Smooth muscle cell of the brain vasculature (primary cell): ENCODE data around the gene TMEM63A.

Experiments
- DNase-seq: peaks from one replicate; pipeline ENCODE4 v3.0.0-alpha.2; 2012; ENCODE audit warnings: low read depth, low spot score

TMEM63A gene

DNA sequence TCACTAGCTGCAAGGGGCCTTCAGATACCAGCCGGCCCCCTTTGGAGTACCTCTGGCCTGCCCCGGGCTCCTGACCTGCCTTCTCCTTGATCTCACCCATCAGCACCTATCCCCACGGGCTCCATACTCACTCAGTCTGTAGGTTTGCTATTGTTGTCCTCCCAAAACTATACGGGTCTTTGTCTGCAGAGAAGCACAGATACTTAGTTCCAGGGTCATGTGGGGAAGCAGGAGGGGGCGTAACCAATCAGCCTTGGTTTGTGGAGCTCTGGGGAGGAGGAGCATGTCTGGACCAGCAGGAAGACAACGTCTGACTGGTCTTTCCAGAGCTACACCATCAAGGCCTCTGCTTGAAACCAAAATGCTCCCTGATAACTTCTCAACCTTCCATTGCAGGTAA lies 15.2 kb downstream of the TMEM63A start:
- DNase-seq = no peak

- peak; percentile 49 for DNase-seq
Measured at GRCh38 chr1:225866061-225866837, 15.9 kb downstream of the TMEM63A start.

- DNase-seq = no peak
Measured at GRCh38 chr1:225865514-225865913, 16.7 kb downstream of the TMEM63A start.

DNA sequence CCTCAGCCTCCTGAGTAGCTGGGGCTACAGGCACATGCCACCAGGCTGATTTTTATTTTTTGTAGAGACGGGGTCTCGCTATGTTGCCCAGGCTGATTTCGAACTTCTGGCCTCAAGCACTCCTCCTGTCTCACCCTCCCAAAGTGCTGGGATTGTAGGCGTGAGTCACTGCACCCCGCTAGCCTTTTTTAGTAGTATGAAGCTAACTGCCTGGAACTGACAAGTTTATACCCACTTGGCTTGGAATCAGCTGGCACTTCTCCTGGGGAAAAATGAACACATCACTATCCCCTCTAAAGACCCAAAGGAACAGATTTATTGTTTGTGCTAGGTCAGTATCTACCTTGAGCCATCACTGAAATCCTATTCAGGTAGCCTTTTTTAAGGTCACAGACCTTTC lies 19.0 kb downstream of the TMEM63A start:
- DNase-seq = no peak

DNA sequence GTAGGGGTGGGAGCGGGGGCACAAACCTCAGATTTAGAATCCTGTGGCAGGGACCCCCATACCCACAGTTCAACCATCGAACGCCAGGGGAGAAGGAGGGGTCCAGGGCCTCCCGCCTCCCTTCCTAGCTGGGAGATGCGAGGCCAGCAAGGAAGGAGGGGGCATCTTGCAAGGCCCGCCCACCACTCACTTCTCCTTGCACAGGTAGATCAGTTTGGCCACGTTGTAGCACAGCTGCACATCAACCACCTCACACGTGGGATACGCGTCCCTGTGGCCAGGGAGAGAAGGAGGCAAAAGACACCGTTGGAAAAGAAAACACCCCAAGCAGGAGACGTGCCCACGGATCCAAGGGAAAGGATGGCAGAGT lies 19.6 kb downstream of the TMEM63A start:
- DNase-seq = no peak

- DNase-seq = no peak
Measured at GRCh38 chr1:225861834-225862580, 20.2 kb downstream of the TMEM63A start.

DNA sequence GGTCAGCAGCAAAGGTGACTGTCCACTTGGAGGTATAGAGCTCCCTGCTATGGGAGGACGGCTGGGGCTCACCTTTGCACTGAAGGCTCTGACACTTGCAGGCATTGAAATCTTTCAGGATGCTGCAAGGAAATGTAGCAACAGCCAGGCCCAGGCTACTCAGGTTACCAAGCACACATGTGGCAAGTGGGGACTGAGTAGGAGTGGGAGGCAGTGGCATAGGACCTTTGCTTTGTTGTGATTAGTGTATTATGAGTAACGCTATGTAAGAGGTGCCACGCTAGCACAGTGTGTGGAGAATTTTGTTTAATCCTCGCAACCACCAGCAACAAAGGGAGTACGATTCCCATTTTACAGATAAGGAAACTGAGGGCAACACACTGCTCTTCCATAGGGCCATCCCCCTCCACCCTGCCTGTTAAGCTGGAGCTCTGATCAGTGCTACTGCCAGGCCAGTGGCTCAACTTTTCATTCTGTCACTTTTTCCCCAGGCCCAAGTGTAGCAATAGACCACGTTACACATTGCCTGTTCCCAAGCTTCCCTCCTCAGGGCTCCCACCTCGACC lies 21.2 kb downstream of the TMEM63A start:
- no peak for DNase-seq

DNA sequence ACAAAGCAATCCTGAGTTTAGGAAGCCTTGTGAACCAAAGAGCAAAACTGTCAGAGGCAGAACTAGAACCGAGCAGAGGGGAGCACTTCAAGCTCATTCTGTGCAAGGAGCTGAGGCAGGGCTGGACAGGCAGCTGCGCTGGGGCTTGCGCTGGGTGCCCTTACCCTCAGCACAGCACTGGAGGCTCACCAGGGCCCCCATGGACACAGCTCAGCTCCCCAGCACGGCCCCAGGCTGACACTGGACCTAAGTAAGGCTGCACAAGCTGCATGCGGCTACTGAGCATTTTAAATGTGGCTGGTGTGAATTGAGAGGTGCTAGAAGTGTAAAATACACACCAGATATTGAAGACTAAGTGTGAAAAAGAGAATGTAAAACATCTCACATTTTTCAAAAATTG lies 22.1 kb downstream of the TMEM63A start:
- DNase-seq = no peak

DNA sequence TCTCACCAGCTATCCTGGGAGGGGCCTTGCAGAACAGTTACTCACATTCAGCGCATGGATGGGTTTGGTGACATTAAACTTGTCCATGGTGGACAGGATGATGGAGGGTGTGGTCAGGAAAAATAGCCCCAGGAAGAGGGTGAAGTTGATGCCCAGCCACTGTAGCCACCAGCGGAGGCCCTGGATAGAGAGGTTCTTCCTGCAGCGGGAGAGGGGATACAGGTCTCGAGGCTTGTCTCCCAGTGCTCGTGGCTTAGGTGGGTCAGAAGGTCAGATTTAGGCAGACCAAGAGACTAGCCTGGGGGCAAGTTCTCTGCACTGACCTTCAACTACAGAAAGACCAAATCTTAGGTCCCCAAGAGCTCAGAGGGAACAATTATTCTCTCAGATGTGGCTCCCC lies 23.0 kb downstream of the TMEM63A start:
- DNase-seq = no peak

DNA sequence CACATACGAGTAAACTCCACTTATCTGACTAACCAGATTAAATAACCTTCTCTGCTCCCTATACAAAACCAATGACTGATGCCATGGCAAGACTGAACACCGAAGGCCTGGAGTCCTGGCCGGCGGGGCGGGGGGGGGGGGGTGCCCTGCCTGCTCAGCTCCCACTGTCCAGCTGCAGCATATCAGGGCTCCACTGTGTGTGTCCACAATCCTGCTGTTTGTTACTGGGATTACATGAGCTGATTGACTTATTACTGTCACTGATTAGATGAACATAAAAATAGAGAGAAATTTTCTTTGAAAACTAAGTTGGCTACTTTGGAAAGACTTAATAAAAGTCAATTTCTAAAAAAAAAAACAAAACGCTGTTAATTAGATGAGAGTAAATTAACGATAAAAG lies 24.9 kb downstream of the TMEM63A start:
- DNase-seq = no peak

DNA sequence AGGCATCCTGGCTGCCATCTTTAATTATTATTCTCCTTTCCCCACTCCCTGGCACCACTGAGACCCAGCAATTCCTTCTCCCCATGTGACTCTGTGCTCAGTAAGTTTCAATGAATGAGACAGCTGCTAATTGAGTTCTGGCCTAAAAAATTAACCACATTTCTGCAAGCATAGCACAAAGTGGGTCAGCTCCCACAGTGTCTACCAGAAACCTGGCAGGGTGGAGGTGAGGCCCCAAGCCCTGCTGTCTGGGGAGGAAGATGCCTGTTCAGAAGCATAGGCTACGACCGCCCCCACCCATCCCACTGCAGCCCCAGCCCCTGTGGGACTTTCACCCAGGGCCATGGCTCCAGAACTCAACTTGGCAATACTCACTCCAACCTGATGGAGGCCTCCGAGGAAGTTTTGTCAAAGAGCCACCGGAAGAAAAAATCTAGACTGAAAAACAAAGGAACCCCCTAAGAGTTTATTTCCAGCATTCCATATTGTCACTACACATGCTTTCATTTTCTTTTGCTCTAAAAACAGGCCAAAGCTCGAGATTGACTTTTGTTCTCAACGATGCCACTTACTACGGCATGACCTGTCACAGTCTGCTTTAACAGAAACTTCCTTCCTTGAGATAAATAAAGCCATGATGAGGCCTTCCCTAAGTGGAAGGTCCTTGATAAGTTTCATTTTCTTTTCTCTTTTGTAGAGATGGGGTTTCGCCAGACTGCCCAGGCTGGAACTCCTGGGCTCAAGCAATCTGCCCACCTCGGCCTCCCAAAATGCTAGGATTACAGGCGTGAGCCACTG lies 26.5 kb downstream of the TMEM63A start:
- DNase-seq = no peak

DNA sequence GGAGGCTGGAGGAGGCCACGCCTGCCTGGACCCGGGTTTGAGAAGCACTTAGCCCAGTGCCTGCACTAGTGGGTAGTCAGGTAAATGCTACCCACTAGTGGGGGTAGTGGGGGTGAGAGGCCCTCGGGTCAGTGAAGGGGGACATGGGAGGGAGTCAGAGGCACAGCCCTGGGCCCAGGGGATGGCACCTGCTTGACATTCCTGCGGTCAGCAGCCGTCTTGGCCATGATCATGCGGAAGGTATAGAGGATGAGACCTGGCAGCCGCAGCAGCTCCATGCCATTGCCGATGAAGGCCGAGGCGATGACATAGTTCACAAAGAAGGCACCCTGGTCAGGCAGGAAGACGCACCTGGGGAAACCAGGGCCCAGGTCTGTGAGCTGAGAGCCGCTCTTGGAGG lies 28.7 kb downstream of the TMEM63A start:
- DNase-seq = no peak

DNA sequence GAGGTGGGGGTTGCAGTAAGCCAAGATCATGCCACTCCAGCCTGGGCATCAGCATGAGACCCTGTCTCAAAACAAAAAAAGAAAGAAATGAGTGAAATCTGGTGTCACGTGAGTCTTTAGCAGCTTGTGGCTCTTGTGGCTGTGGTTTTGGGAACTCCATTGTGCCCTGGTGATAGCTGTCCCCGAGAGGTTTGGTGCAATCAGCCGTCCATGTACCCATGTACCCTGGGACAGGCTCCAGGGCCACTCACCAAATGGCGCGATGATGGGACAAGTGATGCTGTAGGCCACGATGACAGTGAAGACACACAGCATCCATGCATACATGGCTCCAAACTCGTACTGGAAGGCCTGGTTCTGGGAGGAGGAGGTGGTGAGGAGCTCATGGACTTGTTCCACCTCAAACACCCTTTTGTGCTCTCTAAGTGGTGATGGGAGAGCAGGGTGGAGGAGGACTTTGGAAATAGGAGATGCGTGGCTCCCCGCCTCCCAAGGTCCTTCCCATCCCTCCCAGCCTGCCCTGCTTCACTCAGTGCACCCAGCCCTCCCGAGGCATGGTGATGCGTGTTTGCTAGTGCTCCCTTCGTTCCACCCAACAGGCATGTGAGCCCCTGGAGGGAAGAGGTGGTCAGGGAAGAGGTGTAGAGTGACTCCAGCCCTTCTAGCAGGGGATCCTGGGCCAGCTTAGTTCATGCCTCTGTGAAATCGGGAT lies 29.6 kb downstream of the TMEM63A start:
- no peak for DNase-seq

DNA sequence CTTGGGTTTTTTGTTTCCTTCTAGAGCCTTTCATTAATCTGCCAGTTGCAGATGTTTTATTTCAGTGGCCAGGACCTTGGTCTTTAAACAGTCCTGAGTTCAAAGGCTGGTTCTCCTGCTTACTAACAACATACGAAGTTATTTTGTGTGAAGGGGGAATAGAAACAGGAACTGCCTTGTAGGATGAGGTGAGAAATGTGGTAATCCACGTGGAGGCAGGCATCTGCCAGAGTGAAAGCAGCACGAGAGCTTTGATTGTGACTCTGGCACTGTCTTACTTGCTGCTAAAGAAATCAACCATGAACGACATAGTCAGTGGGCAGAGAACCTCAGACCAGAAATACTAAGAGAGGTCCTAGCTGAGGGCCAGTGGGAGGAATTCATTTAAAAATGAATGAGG lies 30.4 kb downstream of the TMEM63A start:
- no peak for DNase-seq

GRCh38 chr1:225850370-225850769 lies 31.8 kb downstream of the TMEM63A start:
- no peak for DNase-seq

DNA sequence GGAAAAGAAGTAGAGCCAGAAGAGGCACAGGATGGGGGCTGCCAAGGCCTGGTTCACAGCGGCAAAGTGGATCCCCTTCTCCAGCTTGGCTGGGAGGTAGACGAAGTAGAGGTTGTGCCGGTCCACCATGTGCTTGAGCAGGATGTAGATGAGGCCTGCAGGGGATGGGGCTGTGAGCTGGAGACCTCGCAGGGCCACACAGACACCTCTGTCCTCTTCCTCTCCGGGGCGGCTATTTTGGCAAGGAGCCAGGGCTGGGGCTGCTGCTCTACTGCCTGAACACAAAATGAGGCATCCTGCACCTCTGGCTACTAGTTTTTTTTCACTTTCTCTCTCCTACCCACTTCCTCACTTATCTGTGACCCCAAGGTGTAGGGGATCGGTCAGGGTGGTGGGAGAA lies 32.3 kb downstream of the TMEM63A start:
- DNase-seq = no peak

GRCh38 chr1:225848030-225848955 lies 33.9 kb downstream of the TMEM63A start:
- no peak for DNase-seq

- DNase-seq = no peak
Measured at GRCh38 chr1:225847610-225848009, 34.6 kb downstream of the TMEM63A start.

- DNase-seq = no peak
Measured at GRCh38 chr1:225846331-225847310, 35.6 kb downstream of the TMEM63A start.
